GM23338 (cell line): ENCODE data around the gene DPH1. TPM values are rescaled to one million over a fixed set of nuclear protein-coding genes. Genes with fewer than 3 reads are reported as not detected.

ENCODE experiments used
- ATAC-seq: fragments of 200-7000 bp; cut with Tn5 transposase; 3 replicates; pipeline ENCODE4 v1.9.1; 2020
- DNase-seq: peaks from one replicate; pipeline ENCODE4 v3.0.0-alpha.2; 2015; ENCODE audit warnings: low spot score
- H2AFZ ChIP-seq: fragments of 200-600 bp; sonication (generic); 2 replicates; pipeline ENCODE4 v1.8.0; 2016; ENCODE audit warnings: antibody characterized with exemption, mild to moderate bottlenecking, moderate library complexity
- H3F3A ChIP-seq: fragments of 200-600 bp; sonication (generic); replicated peaks from 2 replicates; pipeline ENCODE4 v1.8.0; 2017; ENCODE audit warnings: antibody characterized with exemption, mixed run types, low read depth
- H3K27ac ChIP-seq: fragments of 200-600 bp; sonication (generic); 2 replicates; pipeline ENCODE4 v1.6.1; 2016; ENCODE audit warnings: low read depth
- H3K27me3 ChIP-seq: fragments of 200-600 bp; sonication (generic); 2 replicates; pipeline ENCODE4 v1.8.0; 2016; ENCODE audit warnings: mild to moderate bottlenecking, mixed run types, moderate library complexity; ENCODE audit not compliant: insufficient read depth
- H3K36me3 ChIP-seq: fragments of 200-600 bp; sonication (generic); 2 replicates; pipeline ENCODE4 v1.8.0; 2016; ENCODE audit warnings: mild to moderate bottlenecking; ENCODE audit not compliant: insufficient read depth
- H3K4me1 ChIP-seq: fragments of 200-600 bp; sonication (generic); 2 replicates; pipeline ENCODE4 v1.8.0; 2016; ENCODE audit warnings: mild to moderate bottlenecking, moderate library complexity; ENCODE audit not compliant: insufficient read depth
- H3K4me2 ChIP-seq: fragments of 200-600 bp; sonication (generic); 2 replicates; pipeline ENCODE4 v1.7.1; 2017; ENCODE audit warnings: mixed run types
- H3K4me3 ChIP-seq: fragments of 200-600 bp; sonication (generic); 2 replicates; pipeline ENCODE4 v1.6.1; 2016; ENCODE audit warnings: mixed run types
- H3K79me2 ChIP-seq: fragments of 200-600 bp; sonication (generic); replicated peaks from 2 replicates; pipeline ENCODE4 v1.8.0; 2017; ENCODE audit warnings: mild to moderate bottlenecking; ENCODE audit not compliant: insufficient read depth
- H3K9me2 ChIP-seq: fragments of 200-600 bp; sonication (generic); 2 replicates; pipeline ENCODE4 v1.8.0; 2017; ENCODE audit not compliant: insufficient read depth
- H4K20me1 ChIP-seq: fragments of 200-600 bp; sonication (generic); replicated peaks from 2 replicates; pipeline ENCODE4 v1.8.0; 2017; ENCODE audit warnings: mild to moderate bottlenecking; ENCODE audit not compliant: insufficient read depth
- H3K27ac Mint-ChIP-seq: 2 replicates; pipeline ENCODE4 v1.8.0; 2020; ENCODE audit warnings: inconsistent platforms, mild to moderate bottlenecking, moderate library complexity, mixed read lengths
- H3K27me3 Mint-ChIP-seq: 3 replicates; pipeline ENCODE4 v1.8.0; 2022; ENCODE audit warnings: low read depth, mild to moderate bottlenecking, moderate library complexity, mixed read lengths, inconsistent platforms; ENCODE audit not compliant: insufficient read depth, poor library complexity
- H3K36me3 Mint-ChIP-seq: 3 replicates; pipeline ENCODE4 v1.8.0; 2021; ENCODE audit warnings: low read depth, mild to moderate bottlenecking, inconsistent platforms, moderate library complexity, mixed read lengths
- H3K4me1 Mint-ChIP-seq: 3 replicates; pipeline ENCODE4 v1.8.0; 2020; ENCODE audit warnings: mild to moderate bottlenecking, inconsistent platforms, mixed read lengths
- H3K4me3 Mint-ChIP-seq: 3 replicates; pipeline ENCODE4 v1.8.0; 2021; ENCODE audit warnings: moderate library complexity, mild to moderate bottlenecking, inconsistent platforms, mixed read lengths
- H3K9me3 Mint-ChIP-seq: 3 replicates; pipeline ENCODE4 v1.8.0; 2020; ENCODE audit warnings: moderate library complexity, mild to moderate bottlenecking, inconsistent platforms, mixed read lengths
- CREB1 ChIP-seq: fragments of 250-450 bp; sonication (Bioruptor Pico); IDR thresholded peaks from 2 replicates; pipeline ENCODE4 v1.5.0; 2020; ENCODE audit warnings: low read depth, mild to moderate bottlenecking, moderate library complexity
- CTCF ChIP-seq, 2 experiments: fragments of 200-600 bp in 1 of 2; sonication (generic) in 1 of 2; conservative IDR thresholded peaks; 2 replicates each; pipeline versions ENCODE4 v1.5.1 to v1.6.1; 2016 to 2017; ENCODE audit warnings: antibody characterized with exemption in 2 of 2, low read depth in 2 of 2, mild to moderate bottlenecking in 2 of 2, moderate library complexity in 1 of 2
- EZH2 ChIP-seq: fragments of 200-600 bp; sonication (generic); IDR thresholded peaks from one replicate; pipeline ENCODE4 v1.8.0; 2017; ENCODE audit warnings: antibody characterized with exemption, mild to moderate bottlenecking, low read depth; ENCODE audit not compliant: unreplicated experiment
- NANOG ChIP-seq: IDR thresholded peaks from 2 replicates; pipeline ENCODE4 v1.6.1; 2016; ENCODE audit warnings: antibody characterized with exemption, borderline replicate concordance
- POLR2AphosphoS5 ChIP-seq: IDR thresholded peaks from 2 replicates; pipeline ENCODE4 v1.6.1; 2016; ENCODE audit warnings: antibody characterized with exemption, low read depth
- ZNF114 ChIP-seq: fragments of 250-450 bp; sonication (Bioruptor Pico); IDR thresholded peaks from 2 replicates; pipeline ENCODE4 v1.5.0; 2020; ENCODE audit warnings: mild to moderate bottlenecking, moderate library complexity
- polyA plus RNA-seq: library from polyadenylated mRNA; unstranded; fragments of >200 nt; fragmentation: Nextera tagmentation; extraction: Ambion mirVana; gene quantifications from 2 replicates; pipeline ENCODE4 v1.2.1, GENCODE V29; 2016
- total RNA-seq: library from RNA; depleted of rRNA; stranded (reverse); fragments of >200 nt; shearing (Covaris generic); gene quantifications from 2 replicates; pipeline ENCODE4 v1.2.3, GENCODE V29; 2014

Gene DPH1
- total and polyA plus RNA-seq, 2 experiments from 2014 or later: 11.8 to 28.2 TPM

- Mint-ChIP-seq H3K36me3 (peaks cover 5% of the 10 kb centered on the region; the same call in 2 of the 3 replicates), H3K9me3 (no peaks in the 10 kb centered on the region; the same call in 2 of the 3 replicates), H3K4me1 (peaks cover 8% of the 10 kb centered on the region; the same call in 2 of the 3 replicates), H3K27me3 (peaks cover 71% of the 10 kb centered on the region), H3K27ac (no peak overlapping the region), H3K4me3 (peak overlapping the region; percentile 46; the same call in 2 of the 3 replicates)
- peak; percentile 89 for TF ChIP-seq EZH2
- no peak for TF ChIP-seq POLR2AphosphoS5
- TF ChIP-seq NANOG: no peak
- peak in 1 of 2 experiments; percentile 31; a peak in 3 of 4 replicates for TF ChIP-seq CTCF (conservative IDR thresholded peaks at IDR 0.05; ENCODE audit: low read depth in 2 of 2)
- TF ChIP-seq CREB1 (CRISPR knock-in tag): no peak
- peaks cover 91% of the 10 kb centered on the region for H3K27me3 ChIP-seq
- peaks cover 12% of the 10 kb centered on the region for H3K4me1 ChIP-seq
- H3K36me3 ChIP-seq: no peaks in the 10 kb centered on the region
- peaks cover 11% of the 10 kb centered on the region; the same call in 1 of the 2 replicates for H3F3A ChIP-seq
- no peak overlapping the region for H2AFZ ChIP-seq
- no peak overlapping the region for H3K27ac ChIP-seq
- peak overlapping the region; percentile 44; the same call in 1 of the 2 replicates for H3K4me3 ChIP-seq
- peak overlapping the region; percentile 78 for H3K4me2 ChIP-seq
- H3K79me2 ChIP-seq: no peaks in the 10 kb centered on the region
- H3K9me2 ChIP-seq: no peaks in the 10 kb centered on the region
- H4K20me1 ChIP-seq: no peaks in the 10 kb centered on the region; the same call in 1 of the 2 replicates
- DNase-seq: peak; percentile 66
- peak; percentile 1; the same call in 2 of the 3 replicates for ATAC-seq
These were observed 26.5 kb downstream of the DPH1 start for GRCh38 chr17:2056206-2057174.

GRCh38 chr17:2057175-2057759 is 27.3 kb downstream of the DPH1 start:
- Histone ChIP-seq H3K27ac (no peak overlapping the region), H3F3A (0 out of 2 replicates have a peak, but pooled peaks cover 11% of the 10 kb centered on the region), H3K27me3 (peaks cover 83% of the 10 kb centered on the region), H3K4me2 (peak overlapping the region; percentile 78; the same call in 1 of the 2 replicates), H3K4me1 (peaks cover 17% of the 10 kb centered on the region), H3K4me3 (peak overlapping the region; percentile 44; the same call in 1 of the 2 replicates), H3K9me2 (no peaks in the 10 kb centered on the region), H4K20me1 (no peaks in the 10 kb centered on the region; the same call in 1 of the 2 replicates), H2AFZ (no peak overlapping the region), H3K79me2 (no peaks in the 10 kb centered on the region), H3K36me3 (no peaks in the 10 kb centered on the region)
- no peaks in the 10 kb centered on the region for H3K9me3 Mint-ChIP-seq
- ATAC-seq (no peak; the same call in 2 of the 3 replicates), DNase-seq (peak; percentile 59)
- no peak overlapping the region for H3K27ac Mint-ChIP-seq
- peaks cover 5% of the 10 kb centered on the region for H3K36me3 Mint-ChIP-seq
- H3K27me3 Mint-ChIP-seq: peaks cover 67% of the 10 kb centered on the region
- peaks cover 15% of the 10 kb centered on the region for H3K4me1 Mint-ChIP-seq
- no peak overlapping the region for H3K4me3 Mint-ChIP-seq
- TF ChIP-seq EZH2 (peak; percentile 59), ZNF114 (CRISPR knock-in tag) (no peak)
